HL-60 (cell line): Measurements from ENCODE around the gene CAMSAP1.

Experiments used
- DNase-seq, 2 experiments: peaks; one replicate each; pipeline ENCODE4 v3.0.0-alpha.2; 2010 to 2020; ENCODE audit warnings: low read depth in 1 of 2, low spot score in 1 of 2
- H3K27ac ChIP-seq: fragments of 250-450 bp; sonication (Bioruptor Pico); replicated peaks from 2 replicates; pipeline ENCODE4 v1.5.1; 2020; ENCODE audit warnings: mild to moderate bottlenecking, moderate library complexity
- H3K27me3 ChIP-seq: fragments of 250-450 bp; sonication (Bioruptor Pico); 2 replicates; pipeline ENCODE4 v1.5.1; 2021; ENCODE audit warnings: mild to moderate bottlenecking, moderate library complexity; ENCODE audit not compliant: insufficient read depth, poor library complexity, severe bottlenecking
- H3K4me3 ChIP-seq: replicated peaks from 2 replicates; pipeline ENCODE4 v1.5.1; 2011; ENCODE audit warnings: mild to moderate bottlenecking, control low read depth, low read length; ENCODE audit not compliant: insufficient read depth
- GABPA ChIP-seq: IDR thresholded peaks from 2 replicates; pipeline ENCODE4 v1.6.1; 2012; ENCODE audit warnings: low read depth
- POLR2AphosphoS5 ChIP-seq: IDR thresholded peaks from 2 replicates; pipeline ENCODE4 v1.6.1; 2012; ENCODE audit warnings: low read depth
- SPI1 ChIP-seq: IDR thresholded peaks from 2 replicates; pipeline ENCODE4 v1.6.1; 2012; ENCODE audit warnings: low read depth, mild to moderate bottlenecking, borderline replicate concordance
- TF ChIP-seq, protein P1 (sequence below): IDR thresholded peaks from one replicate; pipeline ENCODE4 v1.5.1; 2011; ENCODE audit warnings: low read length, control low read depth, inconsistent platforms; ENCODE audit not compliant: insufficient read depth
- TF ChIP-seq, protein P2 (sequence below): IDR thresholded peaks from 2 replicates; pipeline ENCODE4 v1.6.1; 2012; ENCODE audit warnings: low read depth; ENCODE audit not compliant: insufficient replicate concordance

CAMSAP1 gene

DNA sequence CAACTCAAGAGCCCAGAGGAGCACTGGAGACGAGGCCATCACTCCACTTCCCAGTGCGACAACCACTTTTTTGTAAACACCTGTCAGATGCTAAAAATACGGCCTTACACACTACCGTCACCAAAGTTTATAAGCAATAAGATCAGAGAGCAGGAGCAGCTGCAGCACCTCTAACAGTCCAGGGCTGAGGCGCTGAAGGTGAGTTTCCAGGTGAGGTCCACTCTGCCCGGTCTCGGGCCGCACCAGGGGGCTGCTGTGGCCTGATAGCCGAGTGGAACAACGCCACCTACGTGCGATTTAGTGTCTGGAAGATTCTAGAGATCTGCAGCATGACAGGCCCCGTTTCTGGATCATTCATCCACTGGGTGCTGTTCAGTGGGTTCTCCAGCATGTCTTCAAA, 25.8 kb upstream of the CAMSAP1 start:
- Histone ChIP-seq H3K4me3 (no peak overlapping the region), H3K27me3 (no peaks in the 10 kb centered on the region), H3K27ac (no peak overlapping the region)
- TF ChIP-seq GABPA (no peak), SPI1 (no peak), POLR2AphosphoS5 (no peak)
- TF ChIP-seq, protein P1, sequence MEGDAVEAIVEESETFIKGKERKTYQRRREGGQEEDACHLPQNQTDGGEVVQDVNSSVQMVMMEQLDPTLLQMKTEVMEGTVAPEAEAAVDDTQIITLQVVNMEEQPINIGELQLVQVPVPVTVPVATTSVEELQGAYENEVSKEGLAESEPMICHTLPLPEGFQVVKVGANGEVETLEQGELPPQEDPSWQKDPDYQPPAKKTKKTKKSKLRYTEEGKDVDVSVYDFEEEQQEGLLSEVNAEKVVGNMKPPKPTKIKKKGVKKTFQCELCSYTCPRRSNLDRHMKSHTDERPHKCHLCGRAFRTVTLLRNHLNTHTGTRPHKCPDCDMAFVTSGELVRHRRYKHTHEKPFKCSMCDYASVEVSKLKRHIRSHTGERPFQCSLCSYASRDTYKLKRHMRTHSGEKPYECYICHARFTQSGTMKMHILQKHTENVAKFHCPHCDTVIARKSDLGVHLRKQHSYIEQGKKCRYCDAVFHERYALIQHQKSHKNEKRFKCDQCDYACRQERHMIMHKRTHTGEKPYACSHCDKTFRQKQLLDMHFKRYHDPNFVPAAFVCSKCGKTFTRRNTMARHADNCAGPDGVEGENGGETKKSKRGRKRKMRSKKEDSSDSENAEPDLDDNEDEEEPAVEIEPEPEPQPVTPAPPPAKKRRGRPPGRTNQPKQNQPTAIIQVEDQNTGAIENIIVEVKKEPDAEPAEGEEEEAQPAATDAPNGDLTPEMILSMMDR, result no peak
- no peak for DNase-seq

DNA sequence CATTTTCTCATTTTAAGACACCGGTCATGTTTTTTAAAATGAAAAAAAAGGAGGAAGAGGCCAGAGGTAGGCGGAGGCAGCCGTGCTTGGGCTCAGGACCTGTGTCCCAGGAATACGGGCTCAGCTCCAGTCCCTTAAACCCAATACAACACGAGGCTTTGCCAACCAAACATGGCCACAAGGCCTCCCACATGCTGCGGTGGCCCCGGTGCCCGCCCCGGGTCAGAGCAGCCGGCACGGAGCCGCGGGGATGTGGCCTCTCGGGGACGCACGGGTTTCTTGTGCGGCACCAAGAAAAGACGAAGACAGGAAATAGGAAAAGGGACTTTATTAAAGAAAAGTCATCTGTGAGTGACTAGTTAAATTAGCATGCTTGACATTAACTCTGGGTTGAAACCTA, 25.3 kb upstream of the CAMSAP1 start:
- TF ChIP-seq GABPA (no peak), POLR2AphosphoS5 (no peak), SPI1 (no peak)
- TF ChIP-seq, protein P2, sequence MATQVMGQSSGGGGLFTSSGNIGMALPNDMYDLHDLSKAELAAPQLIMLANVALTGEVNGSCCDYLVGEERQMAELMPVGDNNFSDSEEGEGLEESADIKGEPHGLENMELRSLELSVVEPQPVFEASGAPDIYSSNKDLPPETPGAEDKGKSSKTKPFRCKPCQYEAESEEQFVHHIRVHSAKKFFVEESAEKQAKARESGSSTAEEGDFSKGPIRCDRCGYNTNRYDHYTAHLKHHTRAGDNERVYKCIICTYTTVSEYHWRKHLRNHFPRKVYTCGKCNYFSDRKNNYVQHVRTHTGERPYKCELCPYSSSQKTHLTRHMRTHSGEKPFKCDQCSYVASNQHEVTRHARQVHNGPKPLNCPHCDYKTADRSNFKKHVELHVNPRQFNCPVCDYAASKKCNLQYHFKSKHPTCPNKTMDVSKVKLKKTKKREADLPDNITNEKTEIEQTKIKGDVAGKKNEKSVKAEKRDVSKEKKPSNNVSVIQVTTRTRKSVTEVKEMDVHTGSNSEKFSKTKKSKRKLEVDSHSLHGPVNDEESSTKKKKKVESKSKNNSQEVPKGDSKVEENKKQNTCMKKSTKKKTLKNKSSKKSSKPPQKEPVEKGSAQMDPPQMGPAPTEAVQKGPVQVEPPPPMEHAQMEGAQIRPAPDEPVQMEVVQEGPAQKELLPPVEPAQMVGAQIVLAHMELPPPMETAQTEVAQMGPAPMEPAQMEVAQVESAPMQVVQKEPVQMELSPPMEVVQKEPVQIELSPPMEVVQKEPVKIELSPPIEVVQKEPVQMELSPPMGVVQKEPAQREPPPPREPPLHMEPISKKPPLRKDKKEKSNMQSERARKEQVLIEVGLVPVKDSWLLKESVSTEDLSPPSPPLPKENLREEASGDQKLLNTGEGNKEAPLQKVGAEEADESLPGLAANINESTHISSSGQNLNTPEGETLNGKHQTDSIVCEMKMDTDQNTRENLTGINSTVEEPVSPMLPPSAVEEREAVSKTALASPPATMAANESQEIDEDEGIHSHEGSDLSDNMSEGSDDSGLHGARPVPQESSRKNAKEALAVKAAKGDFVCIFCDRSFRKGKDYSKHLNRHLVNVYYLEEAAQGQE, result no peak
- TF ChIP-seq, protein P1, result no peak
- Histone ChIP-seq H3K27ac (no peak overlapping the region), H3K27me3 (no peaks in the 10 kb centered on the region), H3K4me3 (no peak overlapping the region)
- no peak for DNase-seq

DNA sequence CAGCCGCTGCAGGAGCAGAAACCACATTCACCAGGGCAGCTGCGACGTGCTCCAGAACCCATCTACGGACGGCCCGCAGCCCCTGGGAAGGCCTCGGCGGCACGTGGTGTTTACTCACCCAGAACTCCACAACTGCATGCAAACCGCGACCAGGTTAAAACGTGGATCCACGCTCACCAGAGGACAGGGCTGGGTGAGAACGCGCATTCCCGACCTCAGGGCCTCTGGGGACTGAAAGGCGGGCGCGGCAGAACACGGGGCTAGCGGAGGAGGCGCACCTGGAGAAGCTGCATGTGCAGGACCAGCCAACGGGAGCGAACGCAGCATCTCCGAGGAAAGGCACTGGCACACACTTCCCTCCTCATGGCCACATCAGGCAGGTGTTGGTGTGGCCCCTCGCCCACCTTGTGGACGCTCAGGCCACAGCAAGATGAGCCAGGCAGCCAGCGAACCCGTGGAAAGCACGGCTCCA, 24.0 kb upstream of the CAMSAP1 start:
- H3K27me3 ChIP-seq, result no peaks in the 10 kb centered on the region
- no peak overlapping the region for H3K4me3 ChIP-seq
- DNase-seq, result no peak
- H3K27ac ChIP-seq, result no peak overlapping the region
- TF ChIP-seq, protein P1, result no peak
- TF ChIP-seq SPI1 (no peak), GABPA (no peak), POLR2AphosphoS5 (no peak)
- TF ChIP-seq, protein P2, result no peak
